SHP77 (cell line): ENCODE measurements around the gene ITPRID2.
A peak's percentile ranks its signal among the peaks of the same experiment; 100 is the strongest.

Experiments
- DNase-seq, 2 experiments: peaks; one replicate each; lab custom pipeline; 2025; lab: John Stamatoyannopoulos, UW

Gene ITPRID2

GRCh38 chr2:181882246-181883020, 9.1 kb upstream of the ITPRID2 start:
- DNase-seq, result no peak

GRCh38 chr2:181884601-181885000, 6.9 kb upstream of the ITPRID2 start:
- no peak for DNase-seq

- DNase-seq, result no peak
These were observed 6.4 kb upstream of the ITPRID2 start for GRCh38 chr2:181885096-181885495.

GRCh38 chr2:181886192-181886591, 5.3 kb upstream of the ITPRID2 start:
- DNase-seq, result no peak

GRCh38 chr2:181887045-181887444, 4.5 kb upstream of the ITPRID2 start:
- no peak for DNase-seq

- DNase-seq, result no peak
These were observed 1.8 kb upstream of the ITPRID2 start for GRCh38 chr2:181889776-181890175.

- DNase-seq, result no peak
These were observed 1.3 kb upstream of the ITPRID2 start for GRCh38 chr2:181890271-181890670.

- DNase-seq, result peak; percentile 73 to 82
These were observed 652 bp downstream of the ITPRID2 start for GRCh38 chr2:181891966-181892798.

- DNase-seq, result no peak
These were observed 1.4 kb downstream of the ITPRID2 start for GRCh38 chr2:181892799-181893435.

- no peak for DNase-seq
These were observed 2.9 kb downstream of the ITPRID2 start for GRCh38 chr2:181894381-181894780.

GRCh38 chr2:181895818-181896217, 4.3 kb downstream of the ITPRID2 start:
- DNase-seq, result no peak

GRCh38 chr2:181896286-181896685, 4.8 kb downstream of the ITPRID2 start:
- DNase-seq, result no peak

- DNase-seq, result no peak
These were observed 8.6 kb downstream of the ITPRID2 start for GRCh38 chr2:181900007-181900651.

- no peak for DNase-seq
These were observed 11.1 kb downstream of the ITPRID2 start for GRCh38 chr2:181902625-181903024.

GRCh38 chr2:181904022-181904632, 12.6 kb downstream of the ITPRID2 start:
- DNase-seq, result peak in 1 of 2 experiments; percentile 9

- DNase-seq, result no peak
These were observed 15.5 kb downstream of the ITPRID2 start for GRCh38 chr2:181907057-181907456.

GRCh38 chr2:181907635-181908034, 16.1 kb downstream of the ITPRID2 start:
- DNase-seq, result no peak

GRCh38 chr2:181910028-181910831, 18.7 kb downstream of the ITPRID2 start:
- DNase-seq, result no peak

- no peak for DNase-seq
These were observed 20.3 kb downstream of the ITPRID2 start for GRCh38 chr2:181911830-181912229.

GRCh38 chr2:181915102-181915501, 23.6 kb downstream of the ITPRID2 start:
- no peak for DNase-seq
